Stimulated activated naive CD8-positive, alpha-beta T cell treated with anti-CD3 and anti-CD28 coated beads, Interleukin-15, Interleukin-2, amounts not matched to agents 100 ng/mL and 50 ng/mL, for 24 hours (primary cell): ENCODE results near the gene CDCA8.
"Not testable (repeated sequence)": the region's sequence is repeated elsewhere in the genome, so short reads cannot be mapped to it uniquely, and the experiment has no call there.

Source experiments
- H3K27ac Mint-ChIP-seq: one replicate; pipeline ENCODE4 v1.8.0; 2021; ENCODE audit warnings: mild to moderate bottlenecking, mixed read lengths
- H3K27me3 Mint-ChIP-seq: one replicate; pipeline ENCODE4 v1.8.0; 2021; ENCODE audit warnings: mixed read lengths
- H3K36me3 Mint-ChIP-seq: one replicate; pipeline ENCODE4 v1.8.0; 2021; ENCODE audit warnings: low read depth, mixed read lengths
- H3K4me1 Mint-ChIP-seq: one replicate; pipeline ENCODE4 v1.8.0; 2021; ENCODE audit warnings: low read depth, mixed read lengths
- H3K4me3 Mint-ChIP-seq: one replicate; pipeline ENCODE4 v1.8.0; 2021; ENCODE audit warnings: mild to moderate bottlenecking, mixed read lengths
- H3K9me3 Mint-ChIP-seq: one replicate; pipeline ENCODE4 v1.8.0; 2021; ENCODE audit warnings: mixed read lengths

CDCA8 gene

DNA sequence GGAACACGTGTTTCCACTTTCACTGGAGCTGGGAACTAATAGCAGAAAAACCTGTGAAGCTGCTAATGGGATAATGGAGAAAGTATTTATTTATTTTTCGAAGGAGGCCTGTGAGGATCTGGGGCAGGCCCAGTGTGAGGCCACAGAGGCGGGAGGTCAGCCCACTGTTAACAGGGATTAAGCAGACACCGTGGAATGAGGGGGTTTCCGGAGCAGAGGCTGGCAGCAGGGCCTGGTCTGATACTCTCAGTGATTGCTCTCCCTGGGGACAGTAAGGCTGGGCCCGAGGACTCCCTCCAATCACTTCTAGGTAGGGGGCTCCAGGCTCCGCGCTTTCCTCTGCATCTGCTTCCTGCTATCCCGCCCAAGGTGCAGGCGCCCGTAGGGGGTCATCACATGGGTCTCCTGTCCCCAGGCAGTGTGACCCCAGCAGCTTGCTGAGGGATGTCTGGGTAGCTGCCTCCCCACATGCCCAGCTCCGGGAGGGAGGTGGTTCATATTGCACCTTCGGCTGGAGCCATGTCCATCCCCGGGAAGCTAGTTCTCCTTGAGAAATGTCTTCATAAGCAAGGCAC lies 28.8 kb upstream of the CDCA8 start:
- H3K4me1 Mint-ChIP-seq: no peaks in the 10 kb centered on the region
- no peaks in the 10 kb centered on the region for H3K36me3 Mint-ChIP-seq
- no peak overlapping the region for H3K4me3 Mint-ChIP-seq
- peaks cover 1% of the 10 kb centered on the region for H3K27me3 Mint-ChIP-seq
- no peaks in the 10 kb centered on the region for H3K9me3 Mint-ChIP-seq
- no peak overlapping the region for H3K27ac Mint-ChIP-seq

GRCh38 chr1:37666241-37666867 lies 26.0 kb upstream of the CDCA8 start:
- H3K27me3 Mint-ChIP-seq: peaks cover 2% of the 10 kb centered on the region
- no peaks in the 10 kb centered on the region for H3K9me3 Mint-ChIP-seq
- H3K4me1 Mint-ChIP-seq: no peaks in the 10 kb centered on the region
- no peaks in the 10 kb centered on the region for H3K36me3 Mint-ChIP-seq
- H3K4me3 Mint-ChIP-seq: no peak overlapping the region
- H3K27ac Mint-ChIP-seq: no peak overlapping the region

DNA sequence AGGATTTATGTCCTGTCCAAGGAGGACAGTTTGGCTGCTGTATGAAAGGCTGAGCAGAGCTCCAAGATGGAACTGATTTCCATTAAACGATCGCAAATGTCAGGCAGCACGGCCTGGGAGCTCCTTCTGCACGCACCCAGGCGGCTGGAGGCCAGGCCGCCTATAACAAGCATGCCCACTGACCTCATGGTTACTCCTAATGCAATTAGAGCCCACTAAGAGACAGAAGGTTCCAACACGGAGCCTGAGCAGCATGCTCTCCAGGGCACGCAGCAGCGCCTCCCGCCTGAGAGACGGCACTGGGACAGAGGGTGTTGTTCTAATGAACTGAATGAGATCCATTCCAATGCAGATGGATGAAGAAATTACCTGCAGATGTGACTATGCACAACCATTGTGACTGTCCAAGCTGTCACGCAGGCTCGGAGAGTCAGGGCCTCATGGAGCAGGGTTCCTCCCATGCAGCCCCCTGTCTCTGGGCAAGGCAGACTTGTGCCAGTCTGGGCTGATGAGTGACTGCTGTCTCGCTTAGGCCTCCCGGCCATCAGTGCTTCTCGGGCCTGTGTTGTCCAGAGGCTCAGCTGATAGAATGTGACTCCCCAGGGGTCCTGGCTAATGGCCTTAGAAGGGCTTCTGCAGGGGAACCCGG lies 25.2 kb upstream of the CDCA8 start:
- no peaks in the 10 kb centered on the region for H3K9me3 Mint-ChIP-seq
- no peaks in the 10 kb centered on the region for H3K4me1 Mint-ChIP-seq
- no peak overlapping the region for H3K4me3 Mint-ChIP-seq
- no peak overlapping the region for H3K27ac Mint-ChIP-seq
- H3K36me3 Mint-ChIP-seq: no peaks in the 10 kb centered on the region
- H3K27me3 Mint-ChIP-seq: peaks cover 8% of the 10 kb centered on the region

DNA sequence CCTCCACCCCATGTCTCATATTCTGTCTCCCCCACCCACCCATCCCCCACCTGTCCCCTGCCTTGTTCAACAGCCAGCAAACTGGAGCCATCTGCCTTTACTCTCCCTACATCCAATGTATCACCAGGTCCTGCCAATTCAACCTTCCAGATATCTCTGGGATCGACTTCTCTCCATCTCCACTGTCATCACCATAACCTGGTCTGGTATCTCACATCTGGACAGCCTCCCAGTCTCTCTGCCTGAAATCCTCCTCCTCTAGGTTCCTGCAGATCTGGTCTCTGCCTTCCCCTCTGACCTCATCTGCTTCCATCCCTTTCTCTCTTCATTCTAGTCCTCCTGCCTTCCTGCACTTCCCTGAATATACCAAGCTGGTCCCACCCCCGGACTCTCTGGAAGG lies 22.2 kb upstream of the CDCA8 start:
- Mint-ChIP-seq H3K9me3 (no peaks in the 10 kb centered on the region), H3K27me3 (peaks cover 13% of the 10 kb centered on the region)

GRCh38 chr1:37671261-37671660 lies 21.1 kb upstream of the CDCA8 start:
- H3K4me1 Mint-ChIP-seq: peaks cover 16% of the 10 kb centered on the region
- no peak overlapping the region for H3K27ac Mint-ChIP-seq
- H3K27me3 Mint-ChIP-seq: peaks cover 13% of the 10 kb centered on the region
- no peaks in the 10 kb centered on the region for H3K36me3 Mint-ChIP-seq
- no peak overlapping the region for H3K4me3 Mint-ChIP-seq
- no peaks in the 10 kb centered on the region for H3K9me3 Mint-ChIP-seq

More for the DNA sequence above, 22.2 kb upstream of the CDCA8 start:
- Mint-ChIP-seq H3K36me3 (no peaks in the 10 kb centered on the region), H3K4me1 (peaks cover 10% of the 10 kb centered on the region), H3K27ac (no peak overlapping the region), H3K4me3 (no peak overlapping the region)

- H3K4me3 Mint-ChIP-seq: no peak overlapping the region
- peaks cover 22% of the 10 kb centered on the region for H3K4me1 Mint-ChIP-seq
- H3K9me3 Mint-ChIP-seq: no peaks in the 10 kb centered on the region
- peaks cover 13% of the 10 kb centered on the region for H3K27me3 Mint-ChIP-seq
- H3K36me3 Mint-ChIP-seq: no peaks in the 10 kb centered on the region
- H3K27ac Mint-ChIP-seq: no peak overlapping the region
Measured at GRCh38 chr1:37672136-37672870, 20.0 kb upstream of the CDCA8 start.

DNA sequence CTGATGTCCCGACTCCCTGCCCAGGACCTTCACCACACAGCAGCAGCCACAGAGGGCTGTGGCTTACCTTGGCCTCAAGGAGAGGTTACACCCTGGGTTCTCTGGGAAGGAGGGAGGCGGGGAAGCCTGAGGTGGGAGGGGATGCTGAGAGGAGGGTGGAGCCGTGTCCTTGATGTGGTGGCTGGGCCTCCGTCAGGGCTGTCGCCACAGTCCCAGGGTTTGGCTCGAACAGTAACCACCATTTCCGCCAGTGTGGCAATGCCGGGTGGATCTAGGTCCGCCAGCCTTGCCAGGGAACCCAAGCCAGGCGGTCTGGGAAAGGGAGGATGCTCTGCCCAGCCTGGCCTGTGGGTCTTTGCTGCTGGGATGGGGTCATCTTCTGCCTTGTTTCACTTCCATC lies 18.4 kb upstream of the CDCA8 start:
- Mint-ChIP-seq H3K4me1 (peaks cover 22% of the 10 kb centered on the region), H3K27me3 (peaks cover 13% of the 10 kb centered on the region), H3K9me3 (no peaks in the 10 kb centered on the region), H3K36me3 (no peaks in the 10 kb centered on the region), H3K4me3 (no peak overlapping the region), H3K27ac (no peak overlapping the region)

DNA sequence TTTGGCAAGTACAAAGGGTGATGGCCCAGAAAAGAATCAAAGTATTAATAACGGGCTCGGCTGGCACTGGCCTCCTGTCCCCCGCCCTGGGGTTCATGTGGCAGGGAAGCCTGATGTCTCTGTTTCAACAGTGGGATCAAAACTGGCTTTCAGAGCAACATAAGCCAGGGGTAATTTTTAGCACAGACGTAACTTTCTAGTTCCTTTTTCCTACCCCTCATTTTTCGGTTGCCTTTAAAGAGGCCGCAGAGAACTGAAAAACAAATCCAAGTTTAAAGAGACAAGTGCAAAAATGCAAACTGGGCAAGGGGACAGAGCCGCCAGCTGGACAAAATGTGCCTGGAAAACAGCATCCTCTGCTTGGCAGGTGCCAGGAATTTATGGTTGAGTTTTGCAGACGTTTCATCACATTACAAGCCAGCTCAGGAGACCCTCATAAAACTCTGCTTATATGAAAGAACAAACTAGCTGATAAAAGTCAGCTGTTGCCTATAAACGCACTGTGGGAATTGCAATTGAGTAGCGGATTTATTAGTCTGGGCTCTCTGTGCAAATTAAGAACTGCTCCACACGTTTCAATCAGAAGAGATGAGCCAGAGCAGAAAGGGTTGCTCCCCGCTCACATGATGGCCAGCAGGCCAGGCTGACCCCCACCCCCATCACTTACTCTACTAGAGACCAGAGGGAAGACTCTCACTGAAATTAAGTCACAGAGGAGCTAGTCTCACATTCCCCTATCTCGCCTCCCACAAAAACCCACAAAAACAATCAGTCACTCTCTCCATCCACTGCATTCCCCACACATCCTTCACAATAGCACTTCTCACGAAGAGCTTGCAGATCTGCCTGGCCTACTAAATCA lies 15.8 kb upstream of the CDCA8 start:
- Mint-ChIP-seq H3K4me3 (no peak overlapping the region), H3K27ac (no peak overlapping the region), H3K4me1 (peaks cover 22% of the 10 kb centered on the region), H3K27me3 (peaks cover 10% of the 10 kb centered on the region), H3K9me3 (no peaks in the 10 kb centered on the region), H3K36me3 (peaks cover 7% of the 10 kb centered on the region)

- Mint-ChIP-seq H3K36me3 (peaks cover 7% of the 10 kb centered on the region), H3K4me3 (no peak overlapping the region), H3K27ac (no peak overlapping the region), H3K9me3 (no peaks in the 10 kb centered on the region), H3K27me3 (peaks cover 6% of the 10 kb centered on the region), H3K4me1 (peaks cover 22% of the 10 kb centered on the region)
Measured at GRCh38 chr1:37677143-37677439, 15.2 kb upstream of the CDCA8 start.

GRCh38 chr1:37677808-37678207 lies 14.5 kb upstream of the CDCA8 start:
- Mint-ChIP-seq H3K27me3 (no peaks in the 10 kb centered on the region), H3K27ac (no peak overlapping the region), H3K36me3 (peaks cover 13% of the 10 kb centered on the region), H3K9me3 (no peaks in the 10 kb centered on the region), H3K4me3 (no peak overlapping the region), H3K4me1 (peaks cover 22% of the 10 kb centered on the region)

GRCh38 chr1:37680933-37681332 lies 11.4 kb upstream of the CDCA8 start:
- H3K9me3 Mint-ChIP-seq: no peaks in the 10 kb centered on the region
- no peak overlapping the region for H3K27ac Mint-ChIP-seq
- H3K4me3 Mint-ChIP-seq: no peak overlapping the region
- H3K27me3 Mint-ChIP-seq: no peaks in the 10 kb centered on the region
- H3K36me3 Mint-ChIP-seq: peaks cover 36% of the 10 kb centered on the region
- peaks cover 7% of the 10 kb centered on the region for H3K4me1 Mint-ChIP-seq

- Mint-ChIP-seq H3K27me3 (no peaks in the 10 kb centered on the region), H3K27ac (no peak overlapping the region), H3K4me1 (no peaks in the 10 kb centered on the region), H3K9me3 (no peaks in the 10 kb centered on the region), H3K4me3 (no peak overlapping the region), H3K36me3 (peaks cover 45% of the 10 kb centered on the region)
Measured at GRCh38 chr1:37682334-37682987, 9.9 kb upstream of the CDCA8 start.

GRCh38 chr1:37684182-37684581 lies 8.1 kb upstream of the CDCA8 start:
- not testable (repeated sequence) for H3K27me3 Mint-ChIP-seq, H3K9me3 Mint-ChIP-seq, H3K4me3 Mint-ChIP-seq, H3K27ac Mint-ChIP-seq
- Mint-ChIP-seq H3K36me3 (peaks cover 55% of the 10 kb centered on the region), H3K4me1 (peaks cover 15% of the 10 kb centered on the region)

- Mint-ChIP-seq H3K36me3 (peaks cover 59% of the 10 kb centered on the region), H3K27ac (peak overlapping the region; percentile 33), H3K27me3 (no peaks in the 10 kb centered on the region), H3K4me1 (peaks cover 23% of the 10 kb centered on the region), H3K9me3 (no peaks in the 10 kb centered on the region), H3K4me3 (no peak overlapping the region)
Measured at GRCh38 chr1:37685722-37686121, 6.6 kb upstream of the CDCA8 start.
